CD8-positive, alpha-beta memory T cell (primary cell): ENCODE results near the gene RPL13A. TPM values are rescaled to one million over a fixed set of nuclear protein-coding genes. Genes with fewer than 3 reads are reported as not detected.
A peak's percentile ranks its signal among the peaks of the same experiment; 100 is the strongest.

Experiments
- CTCF ChIA-PET: fragments of 350-600 bp; sonication (Branson Sonifier 250); formaldehyde crosslinking; loops from one replicate; lab custom pipeline; 2021; ENCODE audit warnings: antibody characterized with exemption; lab: Charles Lee
- POLR2A ChIA-PET: fragments of 350-600 bp; sonication (Branson Sonifier 250); formaldehyde crosslinking; loops from one replicate; lab custom pipeline; 2021; ENCODE audit warnings: antibody characterized with exemption; lab: Charles Lee
- DNase-seq, 5 donors: peaks; one replicate each; pipeline versions ENCODE4 v3.0.0 to v3.0.0-alpha.2; 2020 to 2022; ENCODE audit warnings: mixed read lengths in 1 of 5
- H3K27ac ChIP-seq: one replicate; pipeline ENCODE4 v1.7.0; 2013; ENCODE audit warnings: low read depth, mild to moderate bottlenecking, low read length, moderate library complexity
- H3K27me3 ChIP-seq: 2 replicates; pipeline ENCODE4 v1.7.0; 2013; ENCODE audit warnings: low read length, mild to moderate bottlenecking; ENCODE audit not compliant: insufficient read depth, poor library complexity, severe bottlenecking
- H3K36me3 ChIP-seq: 2 replicates; pipeline ENCODE4 v1.7.0; 2013; ENCODE audit warnings: mild to moderate bottlenecking, low read length, moderate library complexity; ENCODE audit not compliant: insufficient read depth
- H3K4me1 ChIP-seq: 2 replicates; pipeline ENCODE4 v1.7.0; 2013; ENCODE audit warnings: mild to moderate bottlenecking, low read length, moderate library complexity; ENCODE audit not compliant: insufficient read depth
- H3K4me3 ChIP-seq: 2 replicates; pipeline ENCODE4 v1.7.0; 2013; ENCODE audit warnings: mild to moderate bottlenecking, low read length
- H3K9me3 ChIP-seq: 2 replicates; pipeline ENCODE4 v1.7.0; 2013; ENCODE audit warnings: mild to moderate bottlenecking, low read length
- H3K27ac Mint-ChIP-seq, 8 donors: one replicate each; pipeline ENCODE4 v1.8.0; 2020 to 2021; ENCODE audit warnings: mixed read lengths in 8 of 8, mild to moderate bottlenecking in 6 of 8, inconsistent platforms in 3 of 8, moderate library complexity in 3 of 8
- H3K27me3 Mint-ChIP-seq, 2 donors: one replicate each; pipeline ENCODE4 v1.8.0; 2020 to 2021; ENCODE audit warnings: mixed read lengths in 2 of 2, mild to moderate bottlenecking in 1 of 2, moderate library complexity in 1 of 2
- H3K36me3 Mint-ChIP-seq, 3 donors: one replicate each; pipeline ENCODE4 v1.8.0; 2020 to 2021; ENCODE audit warnings: mixed read lengths in 3 of 3, inconsistent platforms in 1 of 3, mild to moderate bottlenecking in 1 of 3
- H3K4me1 Mint-ChIP-seq, 3 donors: one replicate each; pipeline ENCODE4 v1.8.0; 2020 to 2021; ENCODE audit warnings: mixed read lengths in 3 of 3, inconsistent platforms in 1 of 3, mild to moderate bottlenecking in 1 of 3
- H3K4me3 Mint-ChIP-seq, 7 donors: one replicate each; pipeline ENCODE4 v1.8.0; 2020 to 2021; ENCODE audit warnings: mixed read lengths in 7 of 7, mild to moderate bottlenecking in 6 of 7, moderate library complexity in 4 of 7, inconsistent platforms in 2 of 7
- H3K9me3 Mint-ChIP-seq, 5 donors: one replicate each; pipeline ENCODE4 v1.8.0; 2020 to 2022; ENCODE audit warnings: mixed read lengths in 5 of 5, mild to moderate bottlenecking in 3 of 5, moderate library complexity in 2 of 5, inconsistent platforms in 1 of 5
- polyA plus RNA-seq: library from polyadenylated mRNA; unstranded; fragments of 300-500 nt; fragmentation: Illumina TruSeq; gene quantifications from one replicate; pipeline ENCODE4 v1.2.3, GENCODE V29; 2021
- total RNA-seq, 2 experiments: library from RNA; stranded (reverse); gene quantifications; one replicate each; pipeline ENCODE4 v1.2.3, GENCODE V29; 2021

The RPL13A gene
- total and polyA plus RNA-seq, 3 experiments from 2014 or later = 2,679 to 3,912 (median 3,865) TPM

DNA sequence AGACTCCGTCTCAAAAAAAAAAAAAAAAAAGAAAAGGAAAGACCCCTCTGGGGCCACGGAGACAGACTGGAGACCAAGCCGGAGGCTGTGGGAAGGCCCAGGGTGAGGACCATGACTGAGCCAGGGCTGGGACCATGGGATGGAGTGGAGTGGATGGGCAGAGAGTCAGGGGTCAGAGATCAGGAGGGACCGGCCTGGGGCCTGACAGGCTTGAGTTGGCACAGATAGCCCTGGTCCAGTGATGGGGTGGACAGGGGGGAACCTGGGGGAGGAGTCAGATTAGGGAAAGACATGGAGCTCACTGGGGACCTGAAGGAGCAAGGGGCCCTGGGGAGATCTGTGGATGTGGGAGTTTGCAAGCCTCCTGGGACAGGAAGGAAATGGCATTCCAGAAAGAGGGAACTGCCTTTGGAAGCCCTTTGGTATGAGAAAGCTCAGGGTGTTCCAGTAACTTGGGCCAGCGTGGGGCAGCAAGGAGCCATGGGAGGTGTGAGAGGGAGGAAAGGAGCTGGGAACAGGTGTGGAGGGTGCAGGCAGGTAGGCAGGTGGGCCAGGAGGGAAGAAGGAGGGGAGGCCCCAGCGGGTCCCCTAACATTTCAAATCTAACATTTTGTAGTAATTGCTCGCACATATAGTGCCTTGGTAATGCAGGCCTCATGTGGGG is 6.3 kb upstream of the RPL13A start:
- Histone ChIP-seq H3K27me3 (no peaks in the 10 kb centered on the region), H3K4me3 (no peak overlapping the region), H3K27ac (no peak overlapping the region), H3K4me1 (peaks cover 26% of the 10 kb centered on the region), H3K36me3 (peaks cover 19% of the 10 kb centered on the region), H3K9me3 (no peaks in the 10 kb centered on the region)
- Mint-ChIP-seq H3K27me3 (peaks cover 0 to 2% of the 10 kb centered on the region in 2 donors), H3K27ac (peak overlapping the region in 5 of 8 donors; percentile 29 to 84 (median 72)), H3K9me3 (no peaks in the 10 kb centered on the region), H3K36me3 (peaks cover 3 to 66% (median 9%) of the 10 kb centered on the region in 3 donors), H3K4me1 (peaks cover 6 to 20% (median 9%) of the 10 kb centered on the region in 3 donors), H3K4me3 (peak overlapping the region in 1 of 7 donors; percentile 54)
- ChIA-PET CTCF (interaction anchor here (0.8 kb wide), 1 partner anchor 11 kb away, joined by 3 read pairs; no protein-coding TSS in a partner anchor), POLR2A (interaction anchor here (0.7 to 1.2 kb wide), 2 partner anchors 8 to 15 kb away, joined by 3 to 4 read pairs; no protein-coding TSS in a partner anchor)
- DNase-seq = no peak

GRCh38 chr19:49486232-49486631 is 1.2 kb upstream of the RPL13A start:
- no peaks in the 10 kb centered on the region for H3K9me3 ChIP-seq
- CTCF ChIA-PET = interaction anchor here (1.3 kb wide), 1 partner anchor 62 kb away, joined by 3 read pairs; no protein-coding TSS in a partner anchor
- Mint-ChIP-seq H3K4me1 (peaks cover 38 to 50% (median 39%) of the 10 kb centered on the region in 3 donors), H3K27me3 (peaks cover 0 to under 1% of the 10 kb centered on the region in 2 donors), H3K4me3 (peak overlapping the region in 1 of 7 donors; percentile 82), H3K36me3 (peaks cover 0 to 86% (median 28%) of the 10 kb centered on the region in 3 donors), H3K9me3 (peaks cover 0 to 2% (median 0%) of the 10 kb centered on the region in 5 donors), H3K27ac (peak overlapping the region in 7 of 8 donors; percentile 29 to 93 (median 68))
- peaks cover 38% of the 10 kb centered on the region for H3K4me1 ChIP-seq
- peak in 1 of 5 donors; percentile 7 for DNase-seq
- H3K36me3 ChIP-seq = peaks cover 33% of the 10 kb centered on the region
- H3K27me3 ChIP-seq = no peaks in the 10 kb centered on the region
- POLR2A ChIA-PET = interaction anchor here (0.5 to 1.3 kb wide), 2 partner anchors 10 to 52 kb away, joined by 3 read pairs; partner anchors contain the start of gene RPS11
- no peak overlapping the region for H3K27ac ChIP-seq
- H3K4me3 ChIP-seq = no peak overlapping the region

- H3K36me3 ChIP-seq = peaks cover 37% of the 10 kb centered on the region
- peaks cover under 1 to 87% (median 28%) of the 10 kb centered on the region in 3 donors for H3K36me3 Mint-ChIP-seq
- no peak for DNase-seq
- H3K27me3 ChIP-seq = no peaks in the 10 kb centered on the region
- no peaks in the 10 kb centered on the region for H3K27me3 Mint-ChIP-seq
- H3K4me3 ChIP-seq = no peak overlapping the region
- CTCF ChIA-PET = interaction anchor here (1.0 to 1.3 kb wide), 2 partner anchors 9 to 61 kb away, joined by 3 to 5 read pairs; partner anchors contain the start of gene RPS11
- H3K4me1 Mint-ChIP-seq = peaks cover 37 to 52% (median 41%) of the 10 kb centered on the region in 3 donors
- H3K9me3 ChIP-seq = no peaks in the 10 kb centered on the region
- peak overlapping the region; percentile 86 to 99 (median 97) for H3K4me3 Mint-ChIP-seq
- peaks cover 0 to 2% (median 0%) of the 10 kb centered on the region in 5 donors for H3K9me3 Mint-ChIP-seq
- POLR2A ChIA-PET = interaction anchor here (0.6 to 2.5 kb wide), 6 partner anchors 9 to 366 kb away, joined by 3 to 27 read pairs (median 4); partner anchors contain the start of gene RPS11
- H3K27ac ChIP-seq = peak overlapping the region; percentile 45
- H3K4me1 ChIP-seq = peaks cover 36% of the 10 kb centered on the region
- peak overlapping the region; percentile 88 to 97 (median 94) for H3K27ac Mint-ChIP-seq
These were observed 615 bp upstream of the RPL13A start for GRCh38 chr19:49486710-49487276.

GRCh38 chr19:49488046-49488862 is 846 bp downstream of the RPL13A start:
- Mint-ChIP-seq H3K27me3 (peaks cover 0 to 5% of the 10 kb centered on the region in 2 donors), H3K4me3 (peak overlapping the region; percentile 86 to 99 (median 97)), H3K4me1 (peaks cover 48 to 67% (median 55%) of the 10 kb centered on the region in 3 donors), H3K36me3 (peaks cover 14 to 87% (median 37%) of the 10 kb centered on the region in 3 donors), H3K9me3 (peaks cover 0 to 8% (median 4%) of the 10 kb centered on the region in 5 donors), H3K27ac (peak overlapping the region; percentile 88 to 97 (median 94))
- no peak for DNase-seq
- H3K4me1 ChIP-seq = peaks cover 46% of the 10 kb centered on the region
- H3K27me3 ChIP-seq = no peaks in the 10 kb centered on the region
- no peaks in the 10 kb centered on the region for H3K9me3 ChIP-seq
- H3K4me3 ChIP-seq = peak overlapping the region; percentile 93
- H3K36me3 ChIP-seq = peaks cover 51% of the 10 kb centered on the region
- CTCF ChIA-PET = interaction anchor here (0.8 to 2.9 kb wide), 13 partner anchors 8 to 190 kb away, joined by 3 to 14 read pairs (median 6); partner anchors contain the start of genes FLT3LG and RPS11
- H3K27ac ChIP-seq = peak overlapping the region; percentile 92
- POLR2A ChIA-PET = interaction anchor here (0.7 to 2.5 kb wide), 11 partner anchors 8 to 148 kb away, joined by 3 to 27 read pairs (median 5); partner anchors contain the start of genes ALDH16A1, FLT3LG and RPS11

DNA sequence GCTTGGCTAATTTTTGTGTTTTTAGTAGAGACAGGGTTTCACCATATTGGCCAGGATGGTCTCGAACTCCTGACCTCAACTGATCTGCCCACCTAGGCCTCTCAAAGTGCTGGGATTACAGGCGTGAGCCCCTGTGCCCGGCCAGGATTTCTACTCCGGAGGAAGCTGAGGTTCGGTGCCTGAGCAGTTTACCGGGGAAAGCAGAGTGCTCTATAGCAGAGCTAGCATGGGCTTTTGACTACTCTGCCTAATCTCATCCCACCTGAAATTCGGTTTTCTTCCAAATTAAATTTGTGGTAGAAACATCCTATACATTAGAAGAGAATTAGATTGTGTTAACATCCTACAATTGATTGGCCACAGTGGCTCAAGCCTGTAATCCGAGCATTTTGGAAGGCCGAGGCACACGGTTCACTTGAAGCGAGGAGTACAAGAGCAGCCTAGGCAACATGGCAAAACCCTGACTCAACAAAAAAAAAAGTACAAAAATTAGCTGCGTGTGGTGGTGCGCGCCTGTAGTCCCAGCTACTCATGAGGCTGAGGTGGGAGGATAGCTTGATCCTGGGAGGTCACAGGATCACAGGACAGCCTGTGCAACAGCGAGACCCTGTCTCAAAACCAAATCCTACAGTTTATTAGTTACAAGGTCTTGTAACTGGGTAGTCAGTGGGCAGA is 1.6 kb downstream of the RPL13A start:
- peaks cover 0 to 14% (median 6%) of the 10 kb centered on the region in 5 donors for H3K9me3 Mint-ChIP-seq
- POLR2A ChIA-PET = interaction anchor here (0.6 to 2.5 kb wide), 8 partner anchors 7 to 1214 kb away, joined by 3 to 27 read pairs (median 5); partner anchors contain the start of genes ALDH16A1, PIH1D1 and RPS11
- peak overlapping the region; percentile 93 for H3K4me3 ChIP-seq
- peaks cover 52 to 72% (median 61%) of the 10 kb centered on the region in 3 donors for H3K4me1 Mint-ChIP-seq
- CTCF ChIA-PET = interaction anchor here (1.1 to 2.9 kb wide), 12 partner anchors 11 to 190 kb away, joined by 3 to 14 read pairs (median 7); partner anchors contain the start of gene FLT3LG
- H3K4me3 Mint-ChIP-seq = peak overlapping the region; percentile 86 to 99 (median 97)
- H3K27me3 ChIP-seq = no peaks in the 10 kb centered on the region
- peak overlapping the region; percentile 88 to 97 (median 94) for H3K27ac Mint-ChIP-seq
- H3K36me3 ChIP-seq = peaks cover 52% of the 10 kb centered on the region
- H3K9me3 ChIP-seq = no peaks in the 10 kb centered on the region
- H3K27ac ChIP-seq = peak overlapping the region; percentile 92
- peaks cover 49% of the 10 kb centered on the region for H3K4me1 ChIP-seq
- H3K36me3 Mint-ChIP-seq = peaks cover 14 to 84% (median 33%) of the 10 kb centered on the region in 3 donors
- DNase-seq = no peak
- H3K27me3 Mint-ChIP-seq = peaks cover 0 to 7% of the 10 kb centered on the region in 2 donors

DNA sequence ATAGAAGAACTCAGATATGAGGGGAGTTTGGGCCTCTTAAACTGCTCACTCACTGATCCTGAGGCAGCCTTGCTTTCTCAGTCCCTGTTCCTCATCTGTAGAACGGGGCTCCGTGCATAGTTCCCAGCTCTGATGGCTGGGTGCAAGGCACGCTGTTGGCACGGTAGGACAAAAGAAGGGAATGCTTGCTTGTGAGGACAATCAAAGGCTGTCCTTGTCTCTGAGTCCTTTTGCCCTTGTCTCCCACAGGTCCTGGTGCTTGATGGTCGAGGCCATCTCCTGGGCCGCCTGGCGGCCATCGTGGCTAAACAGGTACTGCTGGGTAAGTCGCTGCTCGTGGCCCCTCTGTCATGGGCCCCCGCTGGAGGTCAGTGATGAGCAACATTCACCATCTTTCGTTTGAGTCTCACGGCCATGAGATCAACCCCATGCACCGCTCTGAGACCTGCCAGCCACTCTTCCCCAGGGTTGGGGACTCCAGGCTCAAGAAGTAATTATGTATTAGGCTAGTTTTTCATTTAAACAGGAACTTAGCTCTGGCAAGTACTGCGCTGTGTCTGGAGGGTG is 2.3 kb downstream of the RPL13A start:
- CTCF ChIA-PET = interaction anchor here (1.1 to 2.9 kb wide), 11 partner anchors 12 to 189 kb away, joined by 3 to 14 read pairs (median 8); partner anchors contain the start of gene FLT3LG
- H3K9me3 Mint-ChIP-seq = peaks cover 0 to 14% (median 6%) of the 10 kb centered on the region in 5 donors
- Histone ChIP-seq H3K9me3 (no peaks in the 10 kb centered on the region), H3K4me1 (peaks cover 50% of the 10 kb centered on the region), H3K27me3 (no peaks in the 10 kb centered on the region), H3K4me3 (peak overlapping the region; percentile 93), H3K36me3 (peaks cover 52% of the 10 kb centered on the region), H3K27ac (peak overlapping the region; percentile 92)
- peaks cover 54 to 76% (median 61%) of the 10 kb centered on the region in 3 donors for H3K4me1 Mint-ChIP-seq
- H3K36me3 Mint-ChIP-seq = peaks cover 14 to 80% (median 33%) of the 10 kb centered on the region in 3 donors
- peak in 2 of 5 donors; percentile 43 to 67 for DNase-seq
- peaks cover 0 to 7% of the 10 kb centered on the region in 2 donors for H3K27me3 Mint-ChIP-seq
- POLR2A ChIA-PET = interaction anchor here (0.7 kb wide), 1 partner anchor 38 kb away, joined by 3 read pairs; the partner anchor contains the start of gene PIH1D1
- H3K4me3 Mint-ChIP-seq = peak overlapping the region; percentile 86 to 99 (median 97)
- peak overlapping the region; percentile 88 to 97 (median 94) for H3K27ac Mint-ChIP-seq
